ENCODE measurements around the gene SLC66A2.

SLC66A2 gene

DNA sequence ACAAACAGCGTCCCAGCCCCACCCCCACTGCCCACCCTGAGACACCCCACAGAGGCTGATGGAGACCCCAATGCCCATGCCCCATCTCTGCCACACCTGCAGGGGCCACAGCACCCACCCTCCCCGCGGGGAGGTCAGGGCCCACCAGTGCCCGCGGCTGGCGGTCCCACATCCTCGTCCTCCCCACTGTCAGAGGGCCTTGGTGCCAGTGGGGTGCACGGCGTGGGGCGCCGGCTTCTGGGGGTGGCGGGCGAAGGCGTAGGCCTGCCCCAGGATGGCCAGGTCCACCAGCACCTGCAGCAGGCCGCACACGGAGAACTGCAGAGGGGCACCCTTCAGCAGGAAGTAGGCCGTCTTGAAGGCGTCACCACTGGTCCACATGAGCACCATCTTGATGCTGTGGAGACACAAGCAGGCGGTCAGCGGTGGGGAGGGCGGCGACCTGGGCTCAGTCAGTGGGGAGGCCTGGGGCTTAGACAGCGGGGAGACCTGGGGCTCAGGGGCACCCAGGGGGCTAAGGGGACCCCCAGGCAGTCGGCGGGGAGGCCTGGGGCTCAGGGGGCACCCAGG, 47.6 kb downstream of the SLC66A2 start:
- TF ChIP-seq CTCF (conservative IDR thresholded peaks at IDR 0.05; ENCODE audit: low read length): no peak

DNA sequence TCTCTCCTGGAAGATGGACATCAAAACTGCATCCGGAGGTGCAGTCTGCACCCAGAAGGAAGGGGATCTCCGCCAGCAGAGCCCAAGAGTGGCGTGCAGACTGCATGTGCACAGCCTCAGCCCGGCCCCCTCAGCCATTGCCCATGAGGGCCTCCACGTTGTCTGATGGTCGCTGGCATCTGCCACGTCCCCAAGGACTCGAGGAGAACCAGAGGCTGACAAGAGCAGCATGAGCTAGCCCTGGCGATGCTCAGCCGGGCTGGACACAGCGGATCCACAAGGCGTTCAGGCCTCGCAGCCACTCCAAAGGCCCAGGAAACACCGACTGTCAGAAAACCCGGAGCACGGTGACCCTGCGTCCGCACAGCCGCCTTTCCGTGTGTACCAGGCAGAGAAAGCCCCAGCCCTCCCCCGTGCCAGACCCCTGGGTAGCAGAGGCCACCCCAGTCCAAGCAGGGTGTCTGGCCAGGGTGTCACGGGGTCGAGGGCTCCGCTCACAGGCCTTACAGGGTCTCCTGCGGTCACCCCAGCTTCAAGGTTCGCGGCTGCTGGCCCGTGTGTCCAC, 48.3 kb downstream of the SLC66A2 start:
- H3K4me3 ChIP-seq (ENCODE audit: low read length): no peak overlapping the region
- no peak for DNase-seq (ENCODE audit: low read depth)
- TF ChIP-seq CTCF (conservative IDR thresholded peaks at IDR 0.05; ENCODE audit: low read length): no peak

More for the DNA sequence above, 47.6 kb downstream of the SLC66A2 start:
- DNase-seq (ENCODE audit: low read depth): no peak
- no peak overlapping the region for H3K4me3 ChIP-seq (ENCODE audit: low read length)

- DNase-seq (ENCODE audit: low read depth): no peak
- no peak overlapping the region for H3K4me3 ChIP-seq (ENCODE audit: low read length)
- TF ChIP-seq CTCF (conservative IDR thresholded peaks at IDR 0.05; ENCODE audit: low read length): no peak
These were observed 48.8 kb downstream of the SLC66A2 start for GRCh38 chr18:79902640-79903039.

GRCh38 chr18:79902075-79902474, 49.4 kb downstream of the SLC66A2 start:
- no peak for DNase-seq (ENCODE audit: low read depth)
- no peak overlapping the region for H3K4me3 ChIP-seq (ENCODE audit: low read length)
- no peak for TF ChIP-seq CTCF (conservative IDR thresholded peaks at IDR 0.05; ENCODE audit: low read length)

GRCh38 chr18:79901665-79902064, 49.8 kb downstream of the SLC66A2 start:
- no peak for DNase-seq (ENCODE audit: low read depth)
- no peak for TF ChIP-seq CTCF (conservative IDR thresholded peaks at IDR 0.05; ENCODE audit: low read length)
- H3K4me3 ChIP-seq (ENCODE audit: low read length): no peak overlapping the region

- no peak for DNase-seq (ENCODE audit: low read depth)
- no peak for TF ChIP-seq CTCF (conservative IDR thresholded peaks at IDR 0.05; ENCODE audit: low read length)
- no peak overlapping the region for H3K4me3 ChIP-seq (ENCODE audit: low read length)
These were observed 50.6 kb downstream of the SLC66A2 start for GRCh38 chr18:79900610-79901570.

All from AG10803 (cell line).